Neural crest cell (in vitro differentiated cells): ENCODE measurements around the gene CNRIP1. TPM values are rescaled to one million over a fixed set of nuclear protein-coding genes. Genes with fewer than 3 reads are reported as not detected.

ENCODE experiments used
- DNase-seq: peaks from one replicate; pipeline ENCODE4 v3.0.0; 2021; ENCODE audit warnings: low read depth, mixed read lengths, low spot score
- H3K27ac Mint-ChIP-seq: one replicate; pipeline ENCODE4 v1.8.0; 2021; ENCODE audit warnings: mild to moderate bottlenecking, mixed read lengths; ENCODE audit not compliant: unreplicated experiment
- H3K27me3 Mint-ChIP-seq: 2 replicates; pipeline ENCODE4 v1.8.0; 2021; ENCODE audit warnings: low read depth, mild to moderate bottlenecking, mixed read lengths
- H3K36me3 Mint-ChIP-seq: 2 replicates; pipeline ENCODE4 v1.8.0; 2021; ENCODE audit warnings: low read depth, mild to moderate bottlenecking, mixed read lengths
- H3K4me1 Mint-ChIP-seq: 2 replicates; pipeline ENCODE4 v1.8.0; 2021; ENCODE audit warnings: mixed read lengths
- H3K4me3 Mint-ChIP-seq: one replicate; pipeline ENCODE4 v1.8.0; 2021; ENCODE audit warnings: mild to moderate bottlenecking, mixed read lengths
- H3K9me3 Mint-ChIP-seq: 2 replicates; pipeline ENCODE4 v1.8.0; 2021; ENCODE audit warnings: mixed read lengths
- CTCF ChIP-seq: fragments of 200-600 bp; sonication (generic); conservative IDR thresholded peaks from 2 replicates; pipeline ENCODE4 v1.5.0; 2021; ENCODE audit warnings: antibody characterized with exemption, mild to moderate bottlenecking
- total RNA-seq: library from RNA; stranded (reverse); gene quantifications from 2 replicates; pipeline ENCODE4 v1.2.1, GENCODE V29; 2021

CNRIP1 gene
- total RNA-seq, 1 donor from 2014 or later = 36.6 TPM

GRCh38 chr2:68283419-68283812, 36.3 kb downstream of the CNRIP1 start:
- no peak overlapping the region for H3K27ac Mint-ChIP-seq
- no peaks in the 10 kb centered on the region for H3K4me1 Mint-ChIP-seq
- H3K36me3 Mint-ChIP-seq = no peaks in the 10 kb centered on the region
- H3K4me3 Mint-ChIP-seq = no peak overlapping the region
- no peak for TF ChIP-seq CTCF
- no peaks in the 10 kb centered on the region for H3K9me3 Mint-ChIP-seq
- H3K27me3 Mint-ChIP-seq = peaks cover 6% of the 10 kb centered on the region
- no peak for DNase-seq

- Mint-ChIP-seq H3K4me1 (no peaks in the 10 kb centered on the region), H3K4me3 (no peak overlapping the region), H3K27me3 (peaks cover 6% of the 10 kb centered on the region)
Measured at GRCh38 chr2:68282811-68283418, 36.8 kb downstream of the CNRIP1 start.

GRCh38 chr2:68280796-68281195, 39.0 kb downstream of the CNRIP1 start:
- Mint-ChIP-seq H3K4me1 (no peaks in the 10 kb centered on the region), H3K9me3 (no peaks in the 10 kb centered on the region), H3K4me3 (no peak overlapping the region), H3K36me3 (no peaks in the 10 kb centered on the region), H3K27me3 (peaks cover 6% of the 10 kb centered on the region), H3K27ac (no peak overlapping the region)
- no peak for DNase-seq
- TF ChIP-seq CTCF = no peak

More at GRCh38 chr2:68282811-68283418, 36.8 kb downstream of the CNRIP1 start:
- no peak for DNase-seq
- Mint-ChIP-seq H3K27ac (no peak overlapping the region), H3K36me3 (no peaks in the 10 kb centered on the region), H3K9me3 (no peaks in the 10 kb centered on the region)
- peak; percentile 89 for TF ChIP-seq CTCF

GRCh38 chr2:68280348-68280747, 39.4 kb downstream of the CNRIP1 start:
- peaks cover 6% of the 10 kb centered on the region for H3K27me3 Mint-ChIP-seq
- no peak overlapping the region for H3K27ac Mint-ChIP-seq
- no peaks in the 10 kb centered on the region for H3K4me1 Mint-ChIP-seq
- DNase-seq = no peak
- no peaks in the 10 kb centered on the region for H3K36me3 Mint-ChIP-seq
- no peaks in the 10 kb centered on the region for H3K9me3 Mint-ChIP-seq
- no peak for TF ChIP-seq CTCF
- no peak overlapping the region for H3K4me3 Mint-ChIP-seq

GRCh38 chr2:68279691-68280090, 40.1 kb downstream of the CNRIP1 start:
- no peak overlapping the region for H3K27ac Mint-ChIP-seq
- H3K27me3 Mint-ChIP-seq = peaks cover 6% of the 10 kb centered on the region
- TF ChIP-seq CTCF = no peak
- H3K4me3 Mint-ChIP-seq = no peak overlapping the region
- H3K4me1 Mint-ChIP-seq = no peaks in the 10 kb centered on the region
- DNase-seq = no peak
- H3K9me3 Mint-ChIP-seq = no peaks in the 10 kb centered on the region
- no peaks in the 10 kb centered on the region for H3K36me3 Mint-ChIP-seq
